PC-3 (cell line): ENCODE data around the gene VSIR. TPM values are rescaled to one million over a fixed set of nuclear protein-coding genes. Genes with fewer than 3 reads are reported as not detected.

Experiments
- ATAC-seq: fragments of 200-7000 bp; cut with Tn5 transposase; 2 replicates; pipeline ENCODE4 v1.9.1; 2020; ENCODE audit warnings: mild to moderate bottlenecking, moderate library complexity
- BruUV-seq: library from RNA; stranded (reverse); fragments of 400-500 nt; replicated peaks from 2 replicates; lab custom pipeline; 2021; lab: Mats Ljungman, UMichigan
- CTCF ChIA-PET: fragments of 300-600 bp; sonication (Branson Sonifier 250); formaldehyde crosslinking; loops from one replicate; lab custom pipeline; 2022; ENCODE audit warnings: antibody characterized with exemption; lab: Charles Lee
- POLR2A ChIA-PET: fragments of 300-600 bp; sonication (Branson Sonifier 250); formaldehyde crosslinking; loops from one replicate; lab custom pipeline; 2022; ENCODE audit warnings: antibody characterized with exemption; ENCODE audit not compliant: unreplicated experiment; lab: Charles Lee
- DNase-seq: peaks from one replicate; pipeline ENCODE4 v3.0.0-alpha.2; 2015
- H2AFZ ChIP-seq: fragments of 300-600 bp; sonication (generic); 2 replicates; pipeline ENCODE4 v1.6.0; 2016; ENCODE audit warnings: antibody characterized with exemption, low read length
- H3F3A ChIP-seq: fragments of 300-600 bp; sonication (generic); one replicate; pipeline ENCODE4 v1.6.0; 2017; ENCODE audit warnings: antibody characterized with exemption, low read length, control low read depth, mild to moderate bottlenecking; ENCODE audit not compliant: unreplicated experiment
- H3K27ac ChIP-seq: fragments of 300-600 bp; sonication (generic); 2 replicates; pipeline ENCODE4 v1.5.1; 2016; ENCODE audit warnings: mild to moderate bottlenecking, low read length
- H3K27me3 ChIP-seq: fragments of 300-600 bp; sonication (generic); 2 replicates; pipeline ENCODE4 v1.6.1; 2016; ENCODE audit warnings: low read length, mixed read lengths
- H3K36me3 ChIP-seq: fragments of 300-600 bp; sonication (generic); 2 replicates; pipeline ENCODE4 v1.6.1; 2016; ENCODE audit warnings: low read depth, mixed run types, low read length, mixed read lengths
- H3K4me1 ChIP-seq: fragments of 300-600 bp; sonication (generic); 2 replicates; pipeline ENCODE4 v1.5.1; 2016; ENCODE audit warnings: low read length; ENCODE audit not compliant: insufficient read depth
- H3K4me2 ChIP-seq: fragments of 300-600 bp; sonication (generic); 2 replicates; pipeline ENCODE4 v1.6.0; 2016; ENCODE audit warnings: low read length
- H3K4me3 ChIP-seq: fragments of 300-600 bp; sonication (generic); 2 replicates; pipeline ENCODE4 v1.5.1; 2016; ENCODE audit warnings: mild to moderate bottlenecking, low read length, mixed read lengths
- H3K79me2 ChIP-seq: fragments of 300-600 bp; sonication (generic); 2 replicates; pipeline ENCODE4 v1.6.1; 2017; ENCODE audit warnings: low read length, mixed read lengths
- H3K9ac ChIP-seq: fragments of 300-600 bp; sonication (generic); 2 replicates; pipeline ENCODE4 v1.6.0; 2016; ENCODE audit warnings: mild to moderate bottlenecking, low read length
- H3K9me2 ChIP-seq: fragments of 300-600 bp; sonication (generic); replicated peaks from 2 replicates; pipeline ENCODE4 v1.6.1; 2016; ENCODE audit warnings: mixed run types, low read length, mixed read lengths
- H3K9me3 ChIP-seq: fragments of 300-600 bp; sonication (generic); 2 replicates; pipeline ENCODE4 v1.6.1; 2016; ENCODE audit warnings: low read length, mixed read lengths
- H4K20me1 ChIP-seq: fragments of 300-600 bp; sonication (generic); 2 replicates; pipeline ENCODE4 v1.6.1; 2016; ENCODE audit warnings: low read length, mixed read lengths
- CTCF ChIP-seq: fragments of 300-600 bp; sonication (generic); conservative IDR thresholded peaks from 2 replicates; pipeline ENCODE4 v1.5.1; 2017; ENCODE audit warnings: antibody characterized with exemption, low read depth, mild to moderate bottlenecking, low read length
- EZH2 ChIP-seq: fragments of 300-600 bp; sonication (generic); IDR thresholded peaks from one replicate; pipeline ENCODE4 v1.6.1; 2017; ENCODE audit warnings: antibody characterized with exemption, mild to moderate bottlenecking, low read length; ENCODE audit not compliant: unreplicated experiment
- EZH2phosphoT487 ChIP-seq: fragments of 300-600 bp; sonication (generic); IDR thresholded peaks from 2 replicates; pipeline ENCODE4 v1.6.1; 2018; ENCODE audit warnings: mild to moderate bottlenecking, antibody characterized with exemption, low read length, borderline replicate concordance
- intact Hi-C: fragments of 100-400 bp; cut with micrococcal nuclease; formaldehyde crosslinking; loops from 2 replicates; pipeline ENCODE4 v1.9.0; 2023
- total RNA-seq: library from RNA; depleted of rRNA; stranded (reverse); fragments of >200 nt; gene quantifications from 2 replicates; pipeline ENCODE4 v1.2.3, GENCODE V29; 2014

VSIR gene
- total RNA-seq, 1 experiment from 2014 or later, result 14.1 TPM

- Histone ChIP-seq H4K20me1 (no peaks in the 10 kb centered on the region), H3K9ac (no peak overlapping the region), H3K4me1 (no peaks in the 10 kb centered on the region), H3F3A (no peaks in the 10 kb centered on the region), H3K36me3 (no peaks in the 10 kb centered on the region), H3K79me2 (no peaks in the 10 kb centered on the region), H3K27me3 (no peaks in the 10 kb centered on the region), H3K4me3 (no peak overlapping the region), H3K9me3 (no peaks in the 10 kb centered on the region), H3K27ac (no peak overlapping the region), H3K9me2 (no peaks in the 10 kb centered on the region), H3K4me2 (no peak overlapping the region), H2AFZ (no peak overlapping the region)
- POLR2A ChIA-PET, result no interaction called here
- CTCF ChIA-PET, result no interaction called here
- intact Hi-C loops, result no loop called here
- no peak for TF ChIP-seq CTCF
- TF ChIP-seq EZH2, result no peak
- no peak for TF ChIP-seq EZH2phosphoT487
- DNase-seq (no peak), ATAC-seq (no peak)
- BruUV-seq, result no TSS peak
Observed at GRCh38 chr10:71745664-71746250, 27.6 kb downstream of the VSIR start.

- ATAC-seq, result no peak
- Histone ChIP-seq H3F3A (no peaks in the 10 kb centered on the region), H3K9me3 (no peaks in the 10 kb centered on the region), H3K27me3 (no peaks in the 10 kb centered on the region), H3K4me2 (no peak overlapping the region), H3K4me3 (no peak overlapping the region), H3K79me2 (no peaks in the 10 kb centered on the region), H3K4me1 (no peaks in the 10 kb centered on the region), H3K9me2 (no peaks in the 10 kb centered on the region), H4K20me1 (no peaks in the 10 kb centered on the region), H3K27ac (no peak overlapping the region), H3K9ac (no peak overlapping the region), H3K36me3 (no peaks in the 10 kb centered on the region), H2AFZ (no peak overlapping the region)
- ChIA-PET CTCF (no interaction called here), POLR2A (no interaction called here)
- no peak for DNase-seq
- TF ChIP-seq EZH2 (no peak), CTCF (no peak), EZH2phosphoT487 (no peak)
- no TSS peak for BruUV-seq
- intact Hi-C loops, result no loop called here
Observed at GRCh38 chr10:71744897-71745663, 28.2 kb downstream of the VSIR start.

GRCh38 chr10:71743866-71744265, 29.5 kb downstream of the VSIR start:
- H3K79me2 ChIP-seq, result no peaks in the 10 kb centered on the region
- no peak overlapping the region for H3K4me3 ChIP-seq
- no peak overlapping the region for H3K9ac ChIP-seq
- H3K36me3 ChIP-seq, result no peaks in the 10 kb centered on the region
- BruUV-seq, result no TSS peak
- H3K4me1 ChIP-seq, result no peaks in the 10 kb centered on the region
- no peak overlapping the region for H3K27ac ChIP-seq
- H2AFZ ChIP-seq, result no peak overlapping the region
- POLR2A ChIA-PET, result no interaction called here
- no peak overlapping the region for H3K4me2 ChIP-seq
- TF ChIP-seq EZH2phosphoT487 (no peak), CTCF (no peak), EZH2 (no peak)
- intact Hi-C loops, result no loop called here
- no peaks in the 10 kb centered on the region for H3K9me3 ChIP-seq
- H3F3A ChIP-seq, result no peaks in the 10 kb centered on the region
- no peak for DNase-seq
- ATAC-seq, result no peak
- no peaks in the 10 kb centered on the region for H4K20me1 ChIP-seq
- CTCF ChIA-PET, result no interaction called here
- H3K27me3 ChIP-seq, result no peaks in the 10 kb centered on the region
- H3K9me2 ChIP-seq, result no peaks in the 10 kb centered on the region
